GM18526 (cell line): ENCODE data around the gene TNFRSF25.

ENCODE experiments used
- POLR2A ChIP-seq: IDR thresholded peaks from 3 replicates; pipeline ENCODE4 v1.6.1; 2011; ENCODE audit not compliant: insufficient read length; ENCODE audit errors: extremely low read depth

Gene TNFRSF25

DNA sequence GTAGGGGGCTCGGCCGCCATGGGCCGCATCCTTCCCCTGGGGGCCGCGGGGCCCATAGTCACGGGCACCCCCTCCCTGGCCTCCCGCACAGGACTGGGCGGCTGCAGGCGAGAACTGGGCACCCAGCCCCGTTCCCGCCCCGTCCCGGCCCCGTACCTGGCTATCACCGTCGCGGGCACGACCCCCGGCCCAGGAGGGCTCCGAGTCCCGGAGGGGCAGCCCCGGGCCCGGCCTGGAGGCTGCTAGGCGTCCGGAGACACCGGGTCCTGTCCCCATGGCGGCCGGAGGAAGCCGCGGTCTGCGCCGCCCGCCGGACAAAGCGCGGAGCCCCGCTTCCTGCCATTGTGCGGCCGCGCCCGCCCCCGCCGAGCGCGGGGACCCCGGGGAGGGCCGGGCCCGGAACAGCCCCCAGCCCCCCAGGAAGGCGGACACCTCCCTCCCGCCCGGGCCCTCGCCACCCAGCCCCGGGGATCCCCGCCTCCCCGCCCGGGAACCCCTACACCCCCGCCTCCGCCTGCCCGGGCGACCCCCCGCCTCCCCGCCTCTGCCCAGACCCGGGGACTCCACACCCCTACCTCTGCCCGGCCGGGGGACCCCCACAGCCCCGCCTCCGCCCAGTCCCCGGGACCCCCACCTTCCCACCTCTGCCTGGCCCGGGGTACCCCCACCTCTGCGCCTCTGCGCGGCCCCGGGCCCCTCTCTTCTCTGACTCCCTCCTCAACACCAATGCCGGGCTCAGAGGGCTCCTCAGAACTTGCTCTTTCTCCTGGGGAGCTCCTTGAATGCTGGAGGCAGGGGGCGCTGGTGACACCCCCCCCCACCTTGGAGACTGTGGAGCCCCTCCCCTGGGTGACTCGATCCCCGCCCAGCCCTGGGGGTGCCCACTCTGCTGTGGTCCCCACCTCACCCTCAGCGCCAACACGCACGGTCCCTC lies 19.5 kb upstream of the TNFRSF25 start:
- no peak for TF ChIP-seq POLR2A

GRCh38 chr1:6484826-6485167 lies 18.8 kb upstream of the TNFRSF25 start:
- no peak for TF ChIP-seq POLR2A

DNA sequence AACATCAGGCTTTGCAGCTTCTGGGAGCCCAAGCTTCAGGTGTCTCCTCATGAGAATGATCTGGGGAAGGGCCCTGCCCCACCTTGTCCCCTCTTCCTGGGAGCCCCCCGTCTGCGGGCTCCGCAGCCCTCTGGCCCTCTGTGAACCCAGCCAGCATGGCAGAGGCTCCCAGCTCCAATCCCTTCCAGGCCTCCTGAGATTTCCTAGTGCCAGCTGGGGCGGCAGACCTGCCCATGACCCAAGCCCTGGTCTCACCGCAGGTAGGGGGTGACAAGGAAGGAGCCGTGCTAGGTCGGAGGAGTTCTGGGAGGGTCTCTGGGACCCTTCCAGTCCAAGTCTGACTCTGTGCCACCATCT lies 17.8 kb upstream of the TNFRSF25 start:
- no peak for TF ChIP-seq POLR2A

GRCh38 chr1:6483017-6483760 lies 17.2 kb upstream of the TNFRSF25 start:
- TF ChIP-seq POLR2A: no peak

- no peak for TF ChIP-seq POLR2A
Measured at GRCh38 chr1:6481820-6482219, 15.8 kb upstream of the TNFRSF25 start.

DNA sequence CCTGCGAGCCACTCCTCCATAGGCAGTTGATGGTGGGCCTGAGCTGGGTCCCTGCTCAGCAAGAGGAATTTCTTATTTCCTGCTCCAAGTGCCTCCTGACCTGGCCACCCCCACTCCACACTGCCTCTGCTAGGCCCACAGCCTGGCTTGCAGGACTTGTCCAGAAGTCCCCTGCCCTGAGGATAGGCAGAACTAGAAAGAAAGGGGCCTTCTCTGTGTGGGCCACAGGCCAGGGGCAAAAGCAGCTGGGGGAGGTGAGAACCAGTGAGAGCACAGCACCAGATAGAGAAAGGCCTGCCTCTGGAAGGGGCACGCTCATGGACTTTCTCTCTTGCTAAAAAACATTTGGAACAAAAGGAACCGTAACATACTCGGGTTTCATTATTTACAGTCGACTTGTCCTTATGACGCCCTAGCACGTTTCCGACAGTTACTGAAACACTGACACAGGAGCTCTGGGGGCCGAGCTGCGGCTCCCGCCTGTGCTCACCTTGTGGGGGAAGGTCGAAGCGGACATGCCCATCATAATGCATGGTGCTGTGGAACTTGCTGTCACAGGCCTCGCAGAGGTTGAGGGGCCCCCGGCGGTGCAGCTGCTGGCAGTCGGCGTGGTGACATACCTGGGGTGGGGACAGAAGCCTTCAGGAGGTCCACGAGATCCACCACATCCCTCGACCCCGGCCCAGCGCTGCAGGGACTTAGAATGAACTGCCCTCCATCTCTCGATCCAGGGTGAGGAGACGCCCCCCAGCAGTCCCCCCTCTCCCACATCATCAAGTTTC lies 11.3 kb upstream of the TNFRSF25 start:
- TF ChIP-seq POLR2A: no peak

GRCh38 chr1:6476483-6476882 lies 10.5 kb upstream of the TNFRSF25 start:
- no peak for TF ChIP-seq POLR2A

DNA sequence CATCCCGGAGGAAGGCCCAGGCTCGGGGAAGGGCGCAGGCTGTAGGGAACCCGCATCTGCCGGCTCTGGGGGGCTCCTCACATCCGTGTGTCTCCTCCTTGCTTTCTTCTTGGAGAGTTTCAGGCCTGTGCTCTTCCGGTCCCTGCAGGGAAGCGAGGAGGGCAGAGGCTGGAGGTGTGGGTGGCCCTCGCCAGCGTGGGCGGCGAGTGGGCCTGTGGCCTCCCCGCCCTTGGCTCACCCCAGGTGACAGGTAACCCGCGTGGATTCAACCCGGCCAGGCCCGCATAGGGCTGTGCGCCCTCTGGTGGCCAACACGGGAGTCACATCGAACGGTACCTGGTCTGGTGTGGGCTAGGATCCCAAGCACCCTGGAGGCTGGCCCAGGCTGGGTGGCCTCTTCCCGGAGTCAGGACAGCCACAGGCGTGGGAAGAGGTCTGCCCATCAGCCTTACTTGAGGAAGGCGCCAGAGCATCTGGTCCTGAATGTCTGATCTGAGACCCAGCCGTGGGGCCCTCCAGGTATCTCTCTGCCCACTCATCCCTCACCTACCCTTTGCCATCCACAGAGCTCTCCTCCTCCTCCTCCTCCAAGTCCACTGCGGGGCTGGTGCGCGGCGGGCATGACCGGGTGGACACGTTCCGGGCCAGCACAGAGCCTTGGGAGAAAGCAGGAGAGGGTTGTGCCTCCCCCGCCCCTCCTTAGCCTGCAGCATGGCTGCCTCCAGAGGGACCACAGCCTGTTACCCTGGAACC lies 9.6 kb upstream of the TNFRSF25 start:
- no peak for TF ChIP-seq POLR2A

DNA sequence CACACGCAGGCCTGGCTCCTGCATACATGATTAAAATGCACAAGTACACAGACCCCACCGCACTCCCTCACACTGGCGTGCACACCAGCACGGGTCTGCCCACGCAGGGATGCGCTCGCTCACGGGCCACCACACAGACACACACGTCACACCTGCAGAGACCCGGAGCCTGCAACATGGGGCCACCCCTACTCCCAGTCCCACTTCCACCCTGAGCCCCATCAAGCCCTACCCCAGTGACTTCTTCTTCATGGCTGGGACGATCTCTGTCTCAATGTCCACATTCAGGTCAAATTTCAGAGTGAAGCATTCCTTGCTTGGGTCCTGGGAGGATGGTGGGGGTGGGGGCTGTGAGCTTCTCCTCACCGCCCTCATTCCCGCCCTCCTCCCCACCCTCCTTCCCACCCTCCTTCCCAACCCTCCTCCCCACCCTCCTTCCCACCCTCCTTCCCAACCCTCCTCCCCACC lies 8.9 kb upstream of the TNFRSF25 start:
- TF ChIP-seq POLR2A: no peak

DNA sequence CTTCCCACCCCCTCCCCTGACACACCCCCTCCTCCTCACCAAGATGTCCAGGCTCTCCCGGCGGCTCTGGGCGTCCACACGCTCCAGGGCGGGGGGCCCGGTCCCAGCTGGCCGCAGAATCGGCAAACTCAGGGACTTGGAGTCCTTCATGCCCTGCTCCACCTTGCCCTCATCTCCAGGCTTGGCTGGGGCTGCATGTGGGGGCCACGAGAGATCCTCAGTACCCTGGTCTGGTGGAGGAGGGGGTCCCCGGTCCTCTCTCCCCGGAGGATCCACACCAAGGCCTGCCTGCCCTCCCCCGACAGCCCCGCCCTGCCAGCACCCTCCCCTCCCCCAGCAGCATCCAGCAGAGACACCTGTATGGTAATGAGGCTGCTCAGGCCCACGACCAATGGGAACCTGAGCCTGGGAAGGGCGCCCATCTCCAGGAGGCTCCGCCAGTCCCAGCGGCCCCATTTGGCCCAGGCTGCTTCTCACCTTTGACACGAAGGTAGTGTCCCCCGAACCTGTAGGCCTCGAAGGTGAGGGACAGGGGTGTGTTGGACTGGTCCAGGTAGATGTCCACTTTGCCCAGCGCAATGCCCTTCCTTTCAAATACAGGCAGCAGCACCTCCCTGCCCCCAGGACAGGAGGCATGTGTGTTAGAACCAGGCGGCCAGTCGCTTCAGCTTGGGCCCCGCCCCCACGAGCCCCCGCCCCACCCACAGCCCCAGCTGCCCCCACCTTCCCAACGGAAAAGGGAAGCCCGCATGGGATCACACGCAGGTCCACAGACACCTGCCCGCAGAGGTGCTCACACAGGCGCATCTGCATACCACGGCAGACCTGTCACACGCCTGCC lies 8.2 kb upstream of the TNFRSF25 start:
- no peak for TF ChIP-seq POLR2A

GRCh38 chr1:6473156-6473555 lies 7.2 kb upstream of the TNFRSF25 start:
- no peak for TF ChIP-seq POLR2A

DNA sequence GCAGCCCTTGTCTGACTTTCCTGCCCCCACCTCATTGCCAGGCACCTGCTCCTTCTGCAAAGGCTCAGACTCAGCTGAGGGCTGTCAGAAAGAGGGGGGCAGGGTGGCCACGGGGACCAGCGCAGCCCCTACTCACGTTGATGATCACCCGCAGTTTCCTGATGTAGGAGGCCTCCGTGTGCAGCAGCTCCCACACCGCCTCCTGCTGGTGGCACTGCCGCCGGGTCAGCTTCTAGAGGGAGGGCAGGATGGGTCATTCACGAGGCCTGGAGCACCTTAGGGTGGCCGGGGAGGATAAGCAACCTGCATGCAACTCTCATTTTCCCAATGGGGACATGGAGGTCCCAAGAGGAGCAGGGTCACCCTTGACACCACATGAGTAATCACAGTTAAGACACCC lies 6.4 kb upstream of the TNFRSF25 start:
- TF ChIP-seq POLR2A: no peak

DNA sequence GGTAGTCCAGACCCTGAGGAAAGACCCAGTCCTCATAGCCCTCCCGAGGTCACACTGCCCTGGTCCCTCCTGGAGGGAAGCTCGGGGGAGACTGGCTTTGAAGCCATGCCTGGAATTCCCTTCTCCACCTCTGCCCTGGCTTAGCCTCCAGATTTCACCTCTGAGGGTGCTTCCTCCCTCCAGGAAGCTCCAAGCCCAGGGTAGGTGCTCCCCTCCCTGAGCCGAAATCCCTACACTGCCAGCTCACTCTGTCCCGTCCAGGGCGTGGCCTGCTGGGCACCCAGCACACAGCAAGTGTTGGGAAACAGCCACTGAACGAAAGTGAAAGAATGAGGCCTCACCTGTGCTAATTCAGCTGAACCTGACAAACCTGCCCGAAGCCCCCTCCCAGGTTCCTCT lies 6.0 kb upstream of the TNFRSF25 start:
- no peak for TF ChIP-seq POLR2A
